Chondrocyte (in vitro differentiated cells): ENCODE measurements around the gene C2CD3. TPM values are rescaled to one million over a fixed set of nuclear protein-coding genes. Genes with fewer than 3 reads are reported as not detected.
A peak's percentile ranks its signal among the peaks of the same experiment; 100 is the strongest.

ENCODE experiments used
- DNase-seq: peaks from one replicate; pipeline ENCODE4 v3.0.0; 2021; ENCODE audit warnings: mixed read lengths, low spot score
- H3K27ac Mint-ChIP-seq: one replicate; pipeline ENCODE4 v1.8.0; 2021; ENCODE audit warnings: mild to moderate bottlenecking, moderate library complexity, mixed read lengths; ENCODE audit not compliant: unreplicated experiment
- H3K27me3 Mint-ChIP-seq: 2 replicates; pipeline ENCODE4 v1.8.0; 2021; ENCODE audit warnings: low read depth, mixed read lengths
- H3K36me3 Mint-ChIP-seq: 2 replicates; pipeline ENCODE4 v1.8.0; 2021; ENCODE audit warnings: low read depth, mixed read lengths
- H3K4me1 Mint-ChIP-seq: 2 replicates; pipeline ENCODE4 v1.8.0; 2021; ENCODE audit warnings: low read depth, mild to moderate bottlenecking, mixed read lengths
- H3K4me3 Mint-ChIP-seq: one replicate; pipeline ENCODE4 v1.8.0; 2021; ENCODE audit warnings: mild to moderate bottlenecking, moderate library complexity, mixed read lengths; ENCODE audit not compliant: unreplicated experiment
- H3K9me3 Mint-ChIP-seq: 2 replicates; pipeline ENCODE4 v1.8.0; 2021; ENCODE audit warnings: low read depth, mixed read lengths
- total RNA-seq: library from RNA; stranded (reverse); gene quantifications from 3 replicates; pipeline ENCODE4 v1.2.1, GENCODE V29; 2021
- TF ChIP-seq, protein P1 (sequence below): fragments of 200-600 bp; sonication (generic); IDR thresholded peaks from 2 replicates; pipeline ENCODE4 v1.5.0; 2021; ENCODE audit warnings: antibody characterized with exemption, mild to moderate bottlenecking, moderate library complexity

The C2CD3 gene
- total RNA-seq, 1 donor from 2014 or later = 14.7 TPM

DNA sequence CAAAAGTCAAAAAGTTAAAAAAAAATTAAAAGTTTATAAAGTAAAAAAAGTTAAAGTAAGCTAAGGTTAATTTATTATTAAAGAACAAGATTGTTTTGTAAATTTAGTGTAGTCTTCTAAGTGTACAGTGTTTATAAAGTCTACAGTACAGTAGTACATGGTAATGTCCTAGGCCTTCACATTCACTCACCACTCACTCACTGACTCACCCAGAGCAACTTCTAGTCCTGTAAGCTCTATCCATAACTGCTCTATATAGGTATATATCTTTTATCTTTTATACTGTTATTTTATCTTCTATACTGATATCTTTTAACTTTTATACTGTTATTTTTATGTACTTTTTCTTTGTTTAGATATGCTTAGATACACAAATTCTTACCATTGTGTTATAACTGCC, 11.2 kb downstream of the C2CD3 start:
- DNase-seq = no peak
- TF ChIP-seq, protein P1, sequence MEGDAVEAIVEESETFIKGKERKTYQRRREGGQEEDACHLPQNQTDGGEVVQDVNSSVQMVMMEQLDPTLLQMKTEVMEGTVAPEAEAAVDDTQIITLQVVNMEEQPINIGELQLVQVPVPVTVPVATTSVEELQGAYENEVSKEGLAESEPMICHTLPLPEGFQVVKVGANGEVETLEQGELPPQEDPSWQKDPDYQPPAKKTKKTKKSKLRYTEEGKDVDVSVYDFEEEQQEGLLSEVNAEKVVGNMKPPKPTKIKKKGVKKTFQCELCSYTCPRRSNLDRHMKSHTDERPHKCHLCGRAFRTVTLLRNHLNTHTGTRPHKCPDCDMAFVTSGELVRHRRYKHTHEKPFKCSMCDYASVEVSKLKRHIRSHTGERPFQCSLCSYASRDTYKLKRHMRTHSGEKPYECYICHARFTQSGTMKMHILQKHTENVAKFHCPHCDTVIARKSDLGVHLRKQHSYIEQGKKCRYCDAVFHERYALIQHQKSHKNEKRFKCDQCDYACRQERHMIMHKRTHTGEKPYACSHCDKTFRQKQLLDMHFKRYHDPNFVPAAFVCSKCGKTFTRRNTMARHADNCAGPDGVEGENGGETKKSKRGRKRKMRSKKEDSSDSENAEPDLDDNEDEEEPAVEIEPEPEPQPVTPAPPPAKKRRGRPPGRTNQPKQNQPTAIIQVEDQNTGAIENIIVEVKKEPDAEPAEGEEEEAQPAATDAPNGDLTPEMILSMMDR = no peak
- H3K27me3 Mint-ChIP-seq = no peaks in the 10 kb centered on the region
- H3K4me3 Mint-ChIP-seq = no peak overlapping the region
- H3K36me3 Mint-ChIP-seq = peaks cover 4% of the 10 kb centered on the region
- no peaks in the 10 kb centered on the region for H3K9me3 Mint-ChIP-seq
- H3K27ac Mint-ChIP-seq = no peak overlapping the region
- H3K4me1 Mint-ChIP-seq = peaks cover 24% of the 10 kb centered on the region

DNA sequence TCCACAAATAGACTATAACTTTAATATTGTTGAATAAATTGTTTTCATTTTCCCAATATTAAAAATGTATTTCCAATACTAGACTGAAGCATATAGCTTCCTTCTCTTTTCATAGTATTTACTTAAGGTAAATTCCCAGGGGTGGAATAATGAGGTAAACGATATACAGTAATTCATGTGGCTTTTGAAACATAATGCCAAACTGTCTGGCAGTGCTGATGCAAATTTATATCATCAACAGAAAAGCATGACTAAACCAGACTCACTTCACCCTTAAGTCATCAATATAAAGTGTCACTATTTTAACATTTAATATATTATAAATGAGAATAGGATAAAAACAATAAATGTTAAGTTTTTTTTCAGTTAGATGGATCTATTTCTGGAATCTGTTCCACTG, 13.6 kb downstream of the C2CD3 start:
- no peak for DNase-seq
- Mint-ChIP-seq H3K27me3 (no peaks in the 10 kb centered on the region), H3K36me3 (peaks cover 6% of the 10 kb centered on the region), H3K9me3 (peaks cover 5% of the 10 kb centered on the region), H3K4me1 (peaks cover 19% of the 10 kb centered on the region), H3K4me3 (no peak overlapping the region), H3K27ac (no peak overlapping the region)
- TF ChIP-seq, protein P1 = no peak

DNA sequence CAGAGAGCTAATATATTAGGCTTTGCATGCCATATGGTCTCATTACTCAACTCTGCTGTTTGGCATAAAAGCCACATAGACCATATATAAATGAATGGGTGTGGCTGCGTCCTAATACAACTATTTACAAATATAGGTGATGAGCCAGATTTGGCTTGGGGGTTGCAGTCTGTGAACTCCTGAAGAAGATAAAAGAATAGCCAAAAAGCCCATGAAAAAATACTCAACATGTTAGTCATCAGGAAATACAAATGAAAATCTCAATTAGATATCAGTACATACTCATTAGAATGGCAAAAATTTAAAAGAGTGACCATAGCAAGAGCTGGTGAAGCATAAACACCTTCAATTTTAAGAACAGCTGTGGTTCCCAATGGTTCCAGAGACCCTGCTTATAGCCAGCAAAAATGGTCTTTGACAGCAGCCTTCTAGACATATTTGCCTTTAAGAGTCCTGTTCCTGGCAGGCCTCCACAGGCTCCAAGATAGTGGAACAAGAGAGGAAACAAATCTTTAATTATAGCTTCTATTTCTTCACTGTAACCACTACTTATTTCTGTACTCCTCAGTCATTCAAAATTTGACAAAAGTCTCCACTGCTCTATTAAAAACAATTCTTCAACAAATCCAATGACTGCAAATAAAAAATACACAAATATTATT, 16.1 kb downstream of the C2CD3 start:
- peak overlapping the region; percentile 6 for H3K27ac Mint-ChIP-seq

DNA sequence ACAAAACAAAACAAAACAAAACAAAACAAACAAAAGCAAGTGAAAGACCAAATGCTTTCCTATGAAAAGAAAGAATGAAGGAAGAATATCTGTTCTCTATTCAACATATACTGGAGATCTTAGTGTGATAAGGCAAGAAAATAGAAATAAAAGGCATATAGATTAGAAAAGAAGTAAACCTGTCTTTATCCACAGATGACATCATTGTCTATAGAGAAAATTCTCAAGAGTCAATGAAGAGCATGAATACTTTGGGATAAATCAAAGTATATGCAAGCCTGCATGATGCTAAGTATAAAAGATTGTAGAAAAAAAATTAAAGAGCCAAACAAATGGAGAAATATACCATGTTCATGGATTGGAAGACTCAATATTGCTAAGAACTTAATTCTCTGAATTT, 17.6 kb downstream of the C2CD3 start:
- H3K27ac Mint-ChIP-seq = no peak overlapping the region
- peaks cover 27% of the 10 kb centered on the region for H3K4me1 Mint-ChIP-seq
- no peak overlapping the region for H3K4me3 Mint-ChIP-seq
- TF ChIP-seq, protein P1 = no peak
- H3K27me3 Mint-ChIP-seq = no peaks in the 10 kb centered on the region
- H3K9me3 Mint-ChIP-seq = peaks cover 5% of the 10 kb centered on the region
- H3K36me3 Mint-ChIP-seq = peaks cover 6% of the 10 kb centered on the region
- no peak for DNase-seq

More for the DNA sequence above, 16.1 kb downstream of the C2CD3 start:
- Mint-ChIP-seq H3K36me3 (peaks cover 6% of the 10 kb centered on the region), H3K4me3 (no peak overlapping the region), H3K9me3 (peaks cover 5% of the 10 kb centered on the region), H3K4me1 (peaks cover 19% of the 10 kb centered on the region), H3K27me3 (no peaks in the 10 kb centered on the region)
- TF ChIP-seq, protein P1 = no peak
- DNase-seq = no peak

DNA sequence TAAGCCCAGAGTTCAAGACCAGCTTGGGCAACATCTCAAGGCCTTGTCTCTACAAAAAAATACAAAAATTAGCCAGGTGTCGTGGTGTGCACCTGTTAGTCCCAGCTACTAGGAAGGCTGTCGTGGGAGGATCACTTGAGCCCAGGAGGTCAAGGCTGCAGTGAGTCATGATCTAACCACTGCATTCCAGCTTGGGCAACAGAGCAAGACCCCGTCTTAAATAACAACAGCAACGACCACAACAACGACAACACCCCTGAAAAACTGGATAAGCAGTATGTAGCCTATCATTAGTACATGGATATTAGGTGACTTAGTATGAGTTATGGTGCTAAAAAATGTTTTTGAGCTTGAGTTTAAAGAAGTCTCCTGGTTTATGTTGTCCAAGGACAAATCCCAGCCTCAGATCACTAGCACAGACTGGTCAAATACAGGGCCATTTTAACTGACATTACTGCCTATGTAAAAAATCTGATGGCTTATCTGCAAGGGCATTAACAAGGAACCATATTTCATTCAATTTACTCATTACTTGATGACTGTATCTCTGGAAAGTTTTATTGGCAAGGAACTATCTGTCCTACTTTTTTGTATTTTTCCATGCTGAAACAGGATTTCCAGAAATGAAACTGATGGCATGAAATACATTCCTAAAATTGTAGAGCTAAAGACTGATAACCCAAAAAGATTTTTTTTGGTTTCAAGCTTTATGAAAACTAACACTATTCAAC, 23.4 kb downstream of the C2CD3 start:
- Mint-ChIP-seq H3K27ac (peak overlapping the region; percentile 61), H3K36me3 (peaks cover 5% of the 10 kb centered on the region), H3K4me3 (no peak overlapping the region), H3K27me3 (no peaks in the 10 kb centered on the region), H3K4me1 (peaks cover 28% of the 10 kb centered on the region), H3K9me3 (peaks cover 2% of the 10 kb centered on the region)
- TF ChIP-seq, protein P1 = no peak
- DNase-seq = no peak
